Suprapubic skin (tissue), 4 donors: ENCODE data around the gene UBE2R2. TPM values are rescaled to one million over a fixed set of nuclear protein-coding genes. Genes with fewer than 3 reads are reported as not detected.

Experiments
- DNase-seq, 2 donors: peaks; one replicate each; pipeline ENCODE4 v3.0.0-alpha.2; 2019; ENCODE audit warnings: low spot score in 2 of 2
- H3K27ac ChIP-seq: fragments of 200-600 bp; sonication (generic); one replicate; pipeline ENCODE4 v1.5.1; 2019
- H3K27me3 ChIP-seq: fragments of 200-600 bp; sonication (generic); one replicate; pipeline ENCODE4 v1.5.1; 2019
- H3K36me3 ChIP-seq: fragments of 200-600 bp; sonication (generic); one replicate; pipeline ENCODE4 v1.5.1; 2019
- H3K4me1 ChIP-seq: fragments of 200-600 bp; sonication (generic); one replicate; pipeline ENCODE4 v1.5.1; 2019
- H3K4me3 ChIP-seq: fragments of 200-600 bp; sonication (generic); one replicate; pipeline ENCODE4 v1.5.1; 2019; ENCODE audit warnings: mild to moderate bottlenecking
- H3K9me3 ChIP-seq: fragments of 200-600 bp; sonication (generic); one replicate; pipeline ENCODE4 v1.5.1; 2019
- EP300 ChIP-seq: sonication (generic); formaldehyde crosslinking; IDR thresholded peaks from one replicate; pipeline ENCODE4 v1.6.1; 2017; ENCODE audit warnings: antibody characterized with exemption
- POLR2A ChIP-seq, 2 donors: fragments of 450-650 bp; IDR thresholded peaks; one replicate each; pipeline ENCODE4 v1.6.1; 2017; ENCODE audit warnings: antibody characterized with exemption in 2 of 2, mild to moderate bottlenecking in 2 of 2, moderate library complexity in 2 of 2
- POLR2AphosphoS5 ChIP-seq, 3 donors: sonication (generic); formaldehyde crosslinking; IDR thresholded peaks; one replicate each; pipeline ENCODE4 v1.6.1; 2017; ENCODE audit warnings: antibody characterized with exemption in 3 of 3
- WGBS: methylation state at CpG from one replicate; pipeline ENCODE4 v1.1.5; 2018; 5-methylcytosine and 5-hydroxymethylcytosine counted together
- total RNA-seq, 4 donors: library from RNA; depleted of rRNA; stranded (reverse); fragments of >200 nt; gene quantifications; one replicate each; pipeline ENCODE4 v1.1.0, GENCODE V29; 2016
- TF ChIP-seq, protein P1 (sequence below), 2 donors: fragments of 200-600 bp in 1 of 2; fragments of 450-650 bp in 1 of 2; sonication (generic) in 1 of 2; IDR thresholded peaks; one replicate each; pipeline ENCODE4 v1.5.1; 2016 to 2019; ENCODE audit warnings: antibody characterized with exemption in 2 of 2, mild to moderate bottlenecking in 1 of 2, moderate library complexity in 1 of 2

The UBE2R2 gene
- total RNA-seq, 4 donors from 2014 or later = 29.2 to 36.4 (median 33.5) TPM

DNA sequence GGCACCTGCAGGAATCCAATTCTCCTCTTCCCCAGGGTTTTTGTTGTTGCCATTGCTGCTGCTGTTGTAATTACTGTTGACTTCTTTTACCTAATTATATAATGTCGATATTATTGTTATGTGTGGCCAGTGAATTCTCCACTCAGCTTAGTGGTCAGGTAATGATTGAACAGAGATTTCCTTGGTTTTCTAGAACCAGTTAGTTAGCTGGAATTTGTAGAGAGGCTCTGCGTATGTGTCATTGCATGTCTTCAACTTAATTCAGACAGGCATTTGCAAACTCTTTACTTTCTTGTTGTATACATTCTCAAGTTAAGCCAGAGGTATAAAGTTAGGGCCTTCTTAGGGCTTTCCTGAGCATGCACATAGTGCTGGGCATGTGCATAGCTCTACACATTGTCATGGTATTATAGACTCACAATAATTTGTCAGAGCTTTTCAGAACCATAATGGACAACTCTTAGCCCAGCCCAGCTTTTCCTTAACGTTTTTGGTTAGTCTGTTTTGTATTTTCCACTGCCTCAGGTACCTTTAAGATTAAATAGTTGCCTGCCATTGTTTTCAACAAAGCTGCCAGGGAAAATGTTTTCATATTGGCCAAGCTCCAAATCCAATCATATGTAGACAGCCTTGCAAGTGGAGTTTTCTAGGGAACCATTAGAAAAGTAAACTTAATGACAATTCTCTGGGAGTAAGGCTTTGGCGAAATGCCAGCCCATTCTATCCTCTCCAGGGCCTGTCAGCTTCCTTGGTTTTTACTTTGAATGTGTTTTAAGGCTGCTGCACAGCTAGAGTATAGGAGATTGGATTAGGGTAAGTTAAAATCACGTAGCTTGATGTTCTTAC, 68.1 kb downstream of the UBE2R2 start:
- TF ChIP-seq EP300 = no peak
- TF ChIP-seq, protein P1, sequence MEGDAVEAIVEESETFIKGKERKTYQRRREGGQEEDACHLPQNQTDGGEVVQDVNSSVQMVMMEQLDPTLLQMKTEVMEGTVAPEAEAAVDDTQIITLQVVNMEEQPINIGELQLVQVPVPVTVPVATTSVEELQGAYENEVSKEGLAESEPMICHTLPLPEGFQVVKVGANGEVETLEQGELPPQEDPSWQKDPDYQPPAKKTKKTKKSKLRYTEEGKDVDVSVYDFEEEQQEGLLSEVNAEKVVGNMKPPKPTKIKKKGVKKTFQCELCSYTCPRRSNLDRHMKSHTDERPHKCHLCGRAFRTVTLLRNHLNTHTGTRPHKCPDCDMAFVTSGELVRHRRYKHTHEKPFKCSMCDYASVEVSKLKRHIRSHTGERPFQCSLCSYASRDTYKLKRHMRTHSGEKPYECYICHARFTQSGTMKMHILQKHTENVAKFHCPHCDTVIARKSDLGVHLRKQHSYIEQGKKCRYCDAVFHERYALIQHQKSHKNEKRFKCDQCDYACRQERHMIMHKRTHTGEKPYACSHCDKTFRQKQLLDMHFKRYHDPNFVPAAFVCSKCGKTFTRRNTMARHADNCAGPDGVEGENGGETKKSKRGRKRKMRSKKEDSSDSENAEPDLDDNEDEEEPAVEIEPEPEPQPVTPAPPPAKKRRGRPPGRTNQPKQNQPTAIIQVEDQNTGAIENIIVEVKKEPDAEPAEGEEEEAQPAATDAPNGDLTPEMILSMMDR (IDR thresholded peaks at IDR 0.05) = no peak
- TF ChIP-seq POLR2A (IDR thresholded peaks at IDR 0.05) = no peak
- H3K27me3 ChIP-seq = no peaks in the 10 kb centered on the region
- no peak overlapping the region for H3K4me3 ChIP-seq
- WGBS = 59% methylated on average over 5 of the region's 5 CpGs
- no peak overlapping the region for H3K27ac ChIP-seq
- H3K4me1 ChIP-seq = peaks cover 22% of the 10 kb centered on the region
- H3K9me3 ChIP-seq = no peaks in the 10 kb centered on the region
- DNase-seq = no peak
- H3K36me3 ChIP-seq = peaks cover 14% of the 10 kb centered on the region

DNA sequence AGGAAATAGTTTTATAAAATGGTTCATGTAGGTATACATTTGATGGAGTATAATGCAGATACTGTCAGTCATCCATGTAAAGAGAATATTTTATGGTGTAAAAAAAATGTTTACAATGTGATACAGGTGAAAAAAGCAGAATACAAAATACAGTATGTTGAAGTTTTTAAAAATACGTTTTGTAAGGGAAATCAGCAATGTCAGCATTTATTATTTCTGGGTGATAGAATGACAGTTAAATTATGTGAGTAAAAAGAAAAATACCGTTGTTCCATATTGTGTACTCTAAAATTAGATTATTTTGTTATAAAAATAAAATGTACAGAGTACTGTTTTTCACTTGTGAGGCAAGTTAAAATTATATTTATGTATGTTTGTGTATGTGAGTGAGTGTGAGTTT, 69.0 kb downstream of the UBE2R2 start:
- TF ChIP-seq POLR2AphosphoS5 (IDR thresholded peaks at IDR 0.05) (no peak), POLR2A (IDR thresholded peaks at IDR 0.05) (no peak), EP300 (no peak)
- TF ChIP-seq, protein P1 (IDR thresholded peaks at IDR 0.05) = no peak
- peaks cover 20% of the 10 kb centered on the region for H3K36me3 ChIP-seq
- WGBS = 67% methylated on average over 2 of the region's 2 CpGs
- DNase-seq = no peak
- no peak overlapping the region for H3K4me3 ChIP-seq
- peaks cover 22% of the 10 kb centered on the region for H3K4me1 ChIP-seq
- no peaks in the 10 kb centered on the region for H3K27me3 ChIP-seq
- no peaks in the 10 kb centered on the region for H3K9me3 ChIP-seq
- no peak overlapping the region for H3K27ac ChIP-seq

- H3K4me1 ChIP-seq = no peaks in the 10 kb centered on the region
- H3K36me3 ChIP-seq = peaks cover 10% of the 10 kb centered on the region
- no peaks in the 10 kb centered on the region for H3K9me3 ChIP-seq
- H3K27me3 ChIP-seq = no peaks in the 10 kb centered on the region
- no peak overlapping the region for H3K27ac ChIP-seq
- no peak overlapping the region for H3K4me3 ChIP-seq
- no peak for DNase-seq
- TF ChIP-seq EP300 (no peak), POLR2A (IDR thresholded peaks at IDR 0.05) (no peak), POLR2AphosphoS5 (IDR thresholded peaks at IDR 0.05) (no peak)
- TF ChIP-seq, protein P1 (IDR thresholded peaks at IDR 0.05) = no peak
Measured at GRCh38 chr9:33893861-33894260, 76.9 kb downstream of the UBE2R2 start.

GRCh38 chr9:33894316-33894715, 77.4 kb downstream of the UBE2R2 start:
- TF ChIP-seq POLR2A (IDR thresholded peaks at IDR 0.05) (no peak), EP300 (no peak), POLR2AphosphoS5 (IDR thresholded peaks at IDR 0.05) (no peak)
- TF ChIP-seq, protein P1 (IDR thresholded peaks at IDR 0.05) = no peak
- H3K4me3 ChIP-seq = no peak overlapping the region
- H3K9me3 ChIP-seq = no peaks in the 10 kb centered on the region

DNA sequence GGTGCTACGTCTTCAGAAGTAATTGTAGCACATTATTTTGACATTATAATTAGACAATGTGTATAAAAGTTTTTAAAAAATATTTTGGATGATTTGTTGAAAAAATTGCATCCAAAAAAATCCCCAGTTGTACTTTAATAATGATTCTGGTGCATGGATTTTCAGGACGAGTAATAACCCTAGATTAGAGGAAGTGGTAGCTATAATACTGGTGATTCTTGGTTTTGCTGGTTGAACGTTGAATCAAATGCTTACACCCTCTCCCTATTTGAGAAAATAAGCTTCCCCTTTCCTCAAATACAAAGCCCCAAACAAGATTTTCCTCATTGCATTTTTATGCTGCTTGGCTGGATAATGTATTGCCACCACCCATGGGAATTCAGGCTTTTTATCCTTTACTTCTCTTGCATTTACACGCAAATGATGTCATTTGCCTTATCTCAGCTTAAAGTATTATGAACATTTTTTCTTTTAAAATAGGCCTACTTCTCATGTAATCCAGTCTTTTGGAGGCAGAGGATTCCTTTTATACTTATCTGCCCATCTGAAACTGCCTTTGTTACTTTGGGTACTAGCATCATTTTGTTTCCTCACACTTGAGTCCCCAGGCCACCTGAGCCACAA, 86.3 kb downstream of the UBE2R2 start:
- 77% methylated on average over 4 of the region's 4 CpGs for WGBS
- no peak for DNase-seq
- no peak overlapping the region for H3K27ac ChIP-seq
- no peaks in the 10 kb centered on the region for H3K9me3 ChIP-seq
- no peak overlapping the region for H3K4me3 ChIP-seq
- no peaks in the 10 kb centered on the region for H3K4me1 ChIP-seq
- peaks cover 33% of the 10 kb centered on the region for H3K36me3 ChIP-seq
- TF ChIP-seq EP300 = no peak
- no peaks in the 10 kb centered on the region for H3K27me3 ChIP-seq

More at GRCh38 chr9:33894316-33894715, 77.4 kb downstream of the UBE2R2 start:
- Histone ChIP-seq H3K27ac (no peak overlapping the region), H3K27me3 (no peaks in the 10 kb centered on the region), H3K36me3 (peaks cover 11% of the 10 kb centered on the region), H3K4me1 (no peaks in the 10 kb centered on the region)
- no peak for DNase-seq
